HG03025 (cell line): Measurements from ENCODE around the gene ATOSA.

Experiments used
- ATAC-seq: cut with Tn5 transposase; IDR thresholded peaks from one replicate; pipeline ENCODE4 v1.9.1; 2021; ENCODE audit warnings: mild to moderate bottlenecking, moderate library complexity; ENCODE audit not compliant: unreplicated experiment, low FRiP score

The ATOSA gene

DNA sequence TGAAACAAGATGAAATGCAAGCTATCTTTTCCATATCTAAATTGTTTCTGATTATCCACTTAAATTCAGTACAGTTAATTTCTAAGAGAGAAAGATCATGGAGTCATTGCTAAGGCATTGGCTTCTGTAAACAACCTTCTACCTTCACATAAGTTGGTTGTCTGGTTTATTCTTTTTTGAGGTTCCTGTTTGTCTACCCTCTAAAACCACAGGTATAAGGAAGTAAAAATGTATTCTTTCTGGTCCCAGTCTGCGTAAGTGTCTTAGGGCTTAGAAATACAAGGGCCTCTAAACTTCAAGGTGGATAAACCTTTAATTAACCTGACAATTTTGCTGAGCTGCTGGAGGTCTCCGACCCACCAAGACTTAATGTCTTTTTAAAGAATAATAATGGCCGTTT lies 3.6 kb upstream of the ATOSA start:
- ATAC-seq, result no peak

DNA sequence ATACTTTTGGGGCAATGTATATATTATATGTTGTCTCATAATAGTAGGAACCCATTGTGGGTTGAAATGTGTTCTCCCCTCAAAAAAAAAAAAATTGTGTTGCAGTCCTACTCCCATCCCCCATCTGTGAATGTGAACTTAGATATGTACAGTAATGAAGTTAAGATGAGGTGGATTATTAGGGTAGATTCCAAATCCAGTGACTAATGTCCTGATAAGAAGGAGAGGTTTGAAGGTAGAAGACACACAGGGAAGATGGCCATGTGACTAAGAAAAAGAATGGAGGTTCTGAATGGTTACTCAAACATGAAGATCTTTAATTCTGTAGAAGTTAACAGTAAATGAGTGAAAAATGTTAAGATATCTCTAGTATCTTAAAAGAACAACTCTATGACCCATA lies 3.0 kb upstream of the ATOSA start:
- no peak for ATAC-seq

DNA sequence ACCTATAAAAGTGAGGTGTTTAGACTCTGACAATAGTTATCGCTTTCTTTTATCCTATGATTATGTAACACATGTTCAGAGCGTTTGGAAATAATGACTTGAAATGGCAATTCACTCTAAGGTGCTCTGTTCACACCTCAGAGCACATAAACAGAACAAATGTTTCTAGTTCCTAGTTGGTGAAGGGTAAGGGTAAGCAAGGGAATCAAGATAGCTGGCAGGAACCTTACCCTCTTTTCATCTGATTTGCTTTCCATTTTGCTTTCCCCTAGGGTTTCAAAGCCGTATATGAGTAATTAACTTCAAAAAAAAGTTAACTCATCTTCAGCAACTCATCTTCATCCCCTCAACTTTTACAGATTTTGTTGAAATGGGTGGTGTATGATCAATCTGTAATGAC lies 2.3 kb upstream of the ATOSA start:
- ATAC-seq, result no peak

DNA sequence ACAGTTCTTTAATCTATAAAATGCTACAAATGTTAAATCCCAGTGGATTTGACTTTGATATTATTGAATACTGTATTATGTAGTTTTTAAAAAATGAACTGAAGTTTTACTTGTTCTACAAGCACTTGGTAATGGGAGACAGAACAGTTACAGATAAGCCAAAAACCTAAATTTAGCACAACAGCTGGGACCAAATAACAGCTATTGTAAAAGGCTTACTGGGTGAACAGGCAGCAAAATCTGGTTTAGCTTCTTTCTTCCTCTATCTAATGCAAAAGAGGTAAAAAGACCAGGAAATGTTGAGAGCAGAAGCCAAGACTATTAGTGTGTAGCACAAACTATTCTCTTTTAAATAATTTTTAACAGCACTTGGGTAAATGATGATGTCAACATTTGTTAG lies 1.6 kb upstream of the ATOSA start:
- no peak for ATAC-seq

DNA sequence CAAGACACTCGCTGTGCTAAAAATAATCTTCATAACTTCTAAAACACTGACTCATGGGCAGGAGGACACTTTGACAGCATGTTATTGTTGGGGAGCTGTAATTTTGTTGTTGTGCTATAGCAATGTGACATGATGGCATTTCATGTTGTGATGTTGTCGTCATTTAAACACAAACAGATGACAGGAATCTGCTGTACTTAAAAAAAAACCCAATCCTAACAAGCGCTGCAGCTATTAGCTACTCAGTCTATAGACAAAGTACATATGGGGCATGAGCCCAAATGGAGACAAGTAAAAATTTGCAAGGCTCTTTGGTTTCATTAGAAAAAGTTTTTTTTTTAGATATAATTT lies 828 bp upstream of the ATOSA start:
- no peak for ATAC-seq

DNA sequence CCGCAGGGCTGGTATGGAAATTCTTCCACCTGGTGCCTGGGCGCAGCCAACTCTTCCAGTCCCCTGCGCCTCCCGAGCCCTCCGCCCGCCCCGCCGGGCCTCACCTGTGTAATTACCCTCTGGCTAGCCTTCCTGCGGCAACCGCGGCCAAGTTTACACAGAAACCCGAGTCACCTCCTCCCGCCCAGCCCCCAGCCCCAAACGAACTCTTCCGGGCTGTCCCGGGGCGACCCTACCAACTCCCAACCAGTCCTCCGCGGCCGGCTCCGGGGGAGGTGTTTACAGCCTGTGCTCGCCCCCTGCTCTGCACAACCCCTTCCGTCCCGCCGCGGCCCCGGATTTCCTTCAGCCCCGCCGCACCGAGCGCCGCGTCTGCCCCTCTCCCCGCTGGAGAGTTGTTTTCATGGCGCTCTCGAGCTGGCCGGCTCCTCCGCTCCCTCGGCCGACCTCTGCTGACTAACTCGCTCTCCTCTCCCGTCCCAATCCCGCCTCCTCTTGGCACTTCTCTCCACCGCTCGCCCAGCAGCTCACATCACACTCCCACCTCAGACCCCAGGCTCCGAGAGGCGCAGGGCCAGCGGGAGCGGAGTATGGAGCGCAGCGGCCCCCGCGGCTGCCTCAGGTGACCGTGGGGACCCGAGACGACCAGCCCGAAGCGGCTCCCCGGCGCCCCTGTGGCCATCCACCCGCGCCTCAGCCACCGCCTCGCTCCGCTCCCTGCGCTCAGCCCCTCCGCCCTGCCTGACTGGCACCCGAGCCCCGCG lies 538 bp downstream of the ATOSA start:
- peak; percentile 21 for ATAC-seq

DNA sequence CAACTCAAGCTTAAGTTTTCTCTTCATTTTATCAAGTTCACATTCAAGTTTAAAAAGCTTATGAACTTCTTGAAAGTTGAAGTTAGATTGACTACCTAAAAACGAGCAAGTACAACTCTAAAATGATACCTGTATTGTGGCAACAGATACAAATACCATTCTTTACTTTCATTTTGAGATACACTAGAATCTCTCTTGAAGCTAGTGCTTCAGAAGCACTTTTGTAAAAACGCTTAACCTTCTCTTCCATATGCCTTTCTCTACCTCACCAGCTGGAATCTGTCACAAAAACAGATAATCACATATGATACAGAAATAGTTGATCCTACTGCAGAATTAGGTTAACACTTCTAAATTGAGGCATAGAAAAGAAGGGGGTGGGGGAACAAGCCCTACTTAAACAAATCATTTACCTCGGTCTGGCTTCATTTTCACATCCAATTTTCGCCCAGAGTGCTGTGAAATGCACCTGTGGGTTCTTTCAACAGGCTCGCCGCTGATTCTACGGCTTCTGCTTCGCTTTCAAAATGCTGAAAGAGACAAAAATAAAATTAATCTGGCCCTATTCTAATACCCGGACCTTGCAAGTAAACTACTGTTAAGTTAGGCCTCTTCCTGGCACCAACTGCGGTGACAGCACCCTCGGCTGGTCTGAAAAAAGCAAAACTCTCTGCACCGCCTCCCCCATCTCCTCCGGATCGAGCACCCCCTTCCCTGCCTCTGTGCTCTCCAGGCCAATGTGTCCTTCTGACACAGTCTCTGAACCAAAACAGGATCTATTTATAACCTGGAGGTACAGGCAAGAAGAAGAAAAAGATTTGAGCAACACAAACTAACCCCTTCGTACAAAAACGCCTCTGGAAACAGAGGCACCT lies 1.4 kb downstream of the ATOSA start:
- peak; percentile 30 for ATAC-seq

DNA sequence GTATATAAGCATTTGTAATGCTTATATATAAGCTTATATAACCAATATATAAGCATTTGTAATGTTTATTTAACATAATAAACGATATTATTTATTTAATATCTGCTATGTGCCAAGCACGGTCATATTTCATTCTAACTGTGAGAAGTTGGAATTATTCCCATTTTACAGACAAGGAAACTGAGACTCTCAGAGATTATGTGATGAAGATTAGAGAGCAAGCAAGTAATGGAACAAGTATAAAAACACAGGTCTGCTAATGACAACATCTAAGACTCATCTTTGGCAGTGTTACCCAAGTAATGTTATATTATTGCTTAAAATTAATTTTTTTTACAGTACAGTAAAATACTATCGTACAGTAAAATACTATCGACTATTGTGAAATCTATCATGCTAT lies 4.4 kb downstream of the ATOSA start:
- ATAC-seq, result no peak

DNA sequence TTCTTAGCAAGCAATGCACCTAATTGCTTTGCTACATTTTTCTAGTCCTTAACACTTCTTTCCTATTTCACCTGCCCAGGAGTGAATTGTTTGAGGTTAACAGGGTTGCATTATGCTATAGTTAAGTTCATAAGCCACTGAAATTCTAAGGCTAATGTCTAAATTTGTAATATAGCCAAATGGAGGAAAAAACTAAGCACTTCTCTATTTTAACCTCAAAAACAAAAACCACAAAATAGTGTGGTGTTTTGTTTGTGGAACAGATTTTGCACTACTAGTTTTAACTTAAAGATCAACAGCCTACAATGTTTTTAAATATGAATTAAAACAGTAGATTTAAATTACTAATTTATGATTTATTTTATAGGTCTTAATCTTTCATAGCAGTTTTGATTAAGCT lies 5.5 kb downstream of the ATOSA start:
- ATAC-seq, result no peak

DNA sequence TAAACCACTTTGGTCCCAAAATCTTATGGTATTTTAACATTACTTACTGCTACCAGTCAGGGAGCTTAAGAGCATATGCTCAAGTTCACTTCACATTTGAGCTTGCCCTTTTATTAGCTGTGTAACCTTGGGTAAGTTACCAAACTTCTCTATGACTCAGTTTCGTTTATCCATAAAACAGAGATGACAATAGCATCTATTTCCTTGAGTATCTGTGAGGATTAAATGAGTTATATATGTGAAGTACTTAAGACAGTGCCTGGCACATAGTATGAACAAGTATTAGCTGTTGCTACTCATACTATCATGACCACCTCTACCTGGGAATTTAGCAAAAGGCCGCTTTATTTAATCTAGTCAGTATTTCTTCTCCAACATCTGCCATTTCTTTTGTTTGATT lies 5.9 kb downstream of the ATOSA start:
- no peak for ATAC-seq

DNA sequence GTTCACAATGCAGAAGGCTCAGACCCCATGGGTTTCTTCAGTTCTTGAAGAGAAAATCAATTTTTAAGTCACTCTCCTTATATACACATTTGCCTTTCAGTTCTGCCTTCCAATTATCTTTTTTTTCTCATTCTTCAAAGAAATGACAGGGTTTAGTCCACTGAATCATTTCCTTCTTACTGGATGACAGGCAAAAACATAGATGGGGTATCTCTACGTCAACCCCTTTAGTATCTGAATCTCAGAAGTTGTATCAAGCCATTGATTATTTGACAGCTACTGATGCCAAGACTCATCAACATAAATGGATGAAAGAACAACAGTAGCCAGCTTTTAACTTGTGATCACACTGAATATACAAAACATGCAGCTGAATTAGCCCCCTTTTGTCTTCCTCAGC lies 6.5 kb downstream of the ATOSA start:
- no peak for ATAC-seq

DNA sequence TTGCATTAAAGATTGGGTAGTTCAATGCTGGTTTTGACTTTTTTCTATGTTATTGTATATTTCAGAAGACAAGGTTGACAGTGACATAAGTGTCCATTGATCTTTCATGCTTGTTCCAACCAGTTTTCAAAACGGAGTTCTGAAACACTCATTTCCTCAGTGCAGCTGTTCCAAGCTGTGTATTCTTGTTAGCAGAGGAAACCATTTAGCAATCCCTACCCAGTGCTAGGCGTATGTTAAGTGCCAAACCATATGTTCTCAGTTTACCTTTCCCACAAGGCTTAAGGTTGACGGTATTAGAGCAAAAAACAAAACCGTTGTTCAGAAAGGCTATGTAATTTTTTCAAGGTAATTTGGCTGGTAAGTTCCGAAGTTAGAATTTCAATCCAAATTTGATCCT lies 9.1 kb downstream of the ATOSA start:
- no peak for ATAC-seq

DNA sequence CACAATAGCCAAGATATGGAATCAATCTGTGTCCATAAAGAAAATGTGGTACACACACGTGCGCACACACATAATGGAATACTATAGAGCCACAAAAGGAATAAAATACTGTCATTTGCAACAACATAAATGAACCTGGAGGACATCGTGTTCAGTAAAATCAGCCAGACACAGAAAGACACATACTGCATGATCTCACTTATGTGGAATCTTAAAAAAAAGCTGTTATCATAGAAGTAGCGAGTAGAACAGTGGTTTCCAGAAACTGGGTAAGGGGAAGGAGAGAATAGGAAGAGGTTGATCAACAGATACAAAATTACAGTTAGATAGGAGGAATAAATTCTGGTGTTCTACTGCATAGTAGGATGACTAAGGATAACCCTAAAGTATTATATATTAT lies 11.1 kb downstream of the ATOSA start:
- ATAC-seq, result no peak

DNA sequence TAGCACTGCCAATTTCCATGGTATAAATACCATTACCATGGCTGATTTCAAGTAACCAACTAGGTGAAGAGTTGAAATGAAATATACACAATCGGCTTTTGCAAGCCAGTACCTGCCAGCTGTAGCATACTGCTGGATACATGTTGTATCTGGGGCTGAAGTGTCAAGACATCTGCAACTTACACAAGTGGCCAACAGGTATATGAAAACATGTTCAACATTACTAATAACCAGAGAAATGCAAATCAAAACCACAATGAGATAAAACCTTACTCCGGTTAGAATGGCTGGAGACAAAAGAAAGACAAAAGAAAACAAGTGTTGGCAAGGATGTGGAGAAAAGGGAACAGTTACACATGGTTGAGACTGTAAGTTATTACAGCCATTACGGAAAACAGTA lies 11.6 kb downstream of the ATOSA start:
- ATAC-seq, result no peak

DNA sequence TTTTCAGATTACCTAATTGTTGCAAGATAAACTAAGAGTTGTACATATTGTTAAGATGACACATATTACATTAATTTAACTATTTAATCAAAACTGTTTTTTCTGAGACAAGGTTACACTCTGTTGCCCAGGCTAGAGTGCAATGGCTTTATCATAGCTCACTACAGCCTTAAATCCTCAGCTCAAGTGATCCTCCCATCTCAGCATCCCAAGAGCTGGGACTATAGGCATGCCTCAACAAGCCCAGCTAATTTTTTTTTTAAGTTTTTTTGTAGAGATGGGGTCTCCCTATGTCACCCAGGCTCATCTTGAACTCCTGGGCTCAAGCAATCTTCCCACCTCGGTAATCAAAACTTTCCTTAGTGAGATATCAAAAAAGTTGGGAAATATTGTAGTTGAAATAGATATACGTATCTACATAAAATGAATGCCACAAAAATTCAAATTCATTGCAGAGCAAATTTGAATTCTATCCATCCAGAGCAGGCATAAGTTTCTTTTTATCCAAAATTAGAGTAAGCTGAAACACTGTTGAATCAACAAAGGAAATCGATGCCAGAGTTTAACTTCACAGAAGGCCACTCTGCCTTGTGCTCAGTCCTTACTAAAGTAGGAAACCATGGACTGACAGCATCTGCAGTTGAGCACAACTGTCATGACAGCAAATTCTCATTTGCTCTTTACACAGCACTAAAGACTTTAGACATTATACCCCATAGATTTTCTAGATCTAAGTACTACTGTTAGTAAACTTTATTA lies 15.5 kb downstream of the ATOSA start:
- no peak for ATAC-seq

DNA sequence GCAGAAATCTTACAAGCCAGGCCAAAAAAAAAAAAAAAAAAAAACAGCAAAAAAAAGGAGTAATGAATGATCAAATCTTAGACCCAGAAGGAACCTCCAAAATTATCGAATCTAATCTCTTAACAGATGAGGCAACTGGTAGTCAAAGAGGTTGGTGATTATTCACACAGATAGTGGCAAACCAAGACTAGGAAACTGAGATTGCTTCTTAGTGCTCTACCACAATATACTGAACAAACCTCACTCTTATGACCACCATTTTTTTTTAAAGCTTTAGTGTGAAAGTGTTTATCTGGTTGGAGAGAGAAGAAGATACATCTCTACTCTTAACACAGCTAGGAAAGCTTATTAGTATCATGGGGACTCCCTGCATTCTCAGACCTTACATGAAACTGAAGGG lies 17.3 kb downstream of the ATOSA start:
- no peak for ATAC-seq

DNA sequence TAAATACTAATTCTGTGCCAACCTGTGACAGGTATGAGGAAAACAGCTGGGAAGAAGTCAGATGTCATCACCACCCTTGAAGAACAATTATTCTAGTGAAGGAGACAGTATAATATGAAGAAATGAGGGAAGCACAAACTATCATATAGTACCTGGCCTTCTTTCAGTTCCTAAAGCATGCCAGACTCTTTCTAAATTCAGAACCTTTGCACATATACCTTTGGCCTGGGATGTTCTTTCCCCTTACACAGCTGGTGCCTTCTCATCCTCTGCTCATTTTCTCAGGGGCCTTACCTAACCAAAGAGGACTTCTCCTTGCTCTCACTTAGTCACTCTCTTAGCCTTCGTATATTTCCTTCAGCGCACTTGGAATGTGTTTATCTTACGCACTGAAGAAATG lies 19.0 kb downstream of the ATOSA start:
- no peak for ATAC-seq

DNA sequence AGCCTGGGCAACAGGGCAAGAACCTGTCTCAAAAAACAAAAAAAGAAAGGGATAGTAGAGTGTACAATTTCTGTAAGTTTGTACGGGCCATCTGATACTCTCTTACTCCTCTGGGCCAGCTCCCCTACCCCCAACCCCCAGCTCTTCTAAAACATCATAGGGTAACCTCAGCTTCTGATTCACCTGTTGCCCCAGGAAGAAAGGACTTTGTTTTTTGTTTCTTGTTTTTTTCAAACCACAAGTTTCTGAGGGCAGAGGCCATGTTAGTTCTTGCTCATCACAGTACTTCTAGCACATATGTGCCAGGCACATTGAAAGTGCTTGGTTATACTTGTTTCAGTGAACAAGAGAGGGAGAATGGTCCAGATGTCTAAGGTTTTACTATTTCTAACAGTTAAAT lies 20.2 kb downstream of the ATOSA start:
- ATAC-seq, result peak; percentile 72

DNA sequence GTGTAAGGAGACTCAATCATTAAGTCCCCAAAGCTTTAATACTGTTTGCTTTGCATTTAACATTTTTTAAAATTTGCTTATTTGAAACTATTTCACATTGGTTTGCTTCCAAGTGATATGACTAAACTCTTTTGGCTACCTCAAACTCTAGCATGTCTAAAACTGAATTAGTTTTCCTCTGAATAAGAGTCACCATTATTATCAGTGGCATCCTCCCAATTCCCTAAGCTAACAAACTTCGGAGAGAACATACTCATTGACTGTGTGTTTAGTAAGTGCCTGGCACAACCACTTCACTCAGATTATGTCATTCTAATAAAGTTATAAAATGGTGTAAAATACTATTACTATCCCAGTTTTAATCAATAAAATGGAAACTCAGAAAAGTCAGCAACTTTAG lies 21.9 kb downstream of the ATOSA start:
- ATAC-seq, result no peak

DNA sequence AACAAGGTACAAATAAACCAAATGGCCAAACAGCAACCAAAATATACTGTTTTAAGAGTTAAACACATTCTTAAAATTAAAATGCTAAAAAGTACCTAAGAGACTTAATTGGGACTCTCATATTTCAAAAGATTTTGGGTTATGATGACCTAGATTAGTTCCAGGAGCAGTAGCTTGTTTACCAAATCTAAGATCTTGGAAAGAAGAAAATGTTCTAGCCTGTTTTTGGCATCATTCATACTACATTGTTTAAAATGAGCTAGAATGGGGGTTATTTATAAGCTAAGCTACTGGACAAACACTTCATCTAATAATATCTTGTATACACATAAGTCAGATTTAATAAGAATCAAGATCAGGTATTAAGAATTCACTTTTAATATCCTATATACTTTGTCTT lies 22.8 kb downstream of the ATOSA start:
- ATAC-seq, result no peak

DNA sequence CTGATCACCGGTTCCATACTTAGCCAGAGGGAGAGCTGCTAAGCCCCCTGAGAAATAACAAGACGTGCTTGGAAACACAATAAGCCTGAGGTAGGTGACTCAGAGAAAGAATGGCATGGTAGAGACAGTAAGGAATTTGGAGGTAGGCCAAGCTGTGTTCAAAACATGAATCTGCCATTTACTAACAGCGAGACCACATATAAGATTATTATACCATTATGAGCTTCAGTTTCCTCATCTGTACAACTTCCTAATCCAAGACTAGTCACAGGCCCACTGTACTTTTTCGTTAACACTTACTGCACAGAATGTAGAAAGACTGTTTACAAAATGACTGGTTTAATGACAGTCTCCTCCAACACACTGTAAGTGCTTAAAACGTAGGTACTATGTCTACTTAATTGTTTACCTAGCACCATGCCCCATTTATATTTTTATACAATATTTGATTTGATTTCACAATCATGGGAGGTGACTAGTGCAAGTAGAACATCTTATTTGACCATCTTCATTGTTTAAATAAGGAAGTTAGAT lies 25.7 kb downstream of the ATOSA start:
- no peak for ATAC-seq
